Left renal pelvis (tissue), 4 donors: ENCODE data around the gene ZNF607. TPM values are rescaled to one million over a fixed set of nuclear protein-coding genes. Genes with fewer than 3 reads are reported as not detected.
"Not testable (repeated sequence)": the region's sequence is repeated elsewhere in the genome, so short reads cannot be mapped to it uniquely, and the experiment has no call there.

Experiments used
- DNase-seq, 4 donors: peaks; one replicate each; pipeline ENCODE4 v3.0.0-alpha.2; 2013; ENCODE audit warnings: low read depth in 4 of 4, low spot score in 3 of 4
- polyA plus RNA-seq, 4 donors: library from polyadenylated mRNA; unstranded; fragments of 120-200 nt; gene quantifications; one replicate each; pipeline ENCODE4 v1.2.1, GENCODE V29; 2013; ENCODE audit not compliant: insufficient read length in 4 of 4

The ZNF607 gene
- 10 to 100 TPM in 3 of 4 donors, 1 to 10 TPM in 1; 8.7 to 14.3 (median 12.2) TPM for polyA plus RNA-seq

DNA sequence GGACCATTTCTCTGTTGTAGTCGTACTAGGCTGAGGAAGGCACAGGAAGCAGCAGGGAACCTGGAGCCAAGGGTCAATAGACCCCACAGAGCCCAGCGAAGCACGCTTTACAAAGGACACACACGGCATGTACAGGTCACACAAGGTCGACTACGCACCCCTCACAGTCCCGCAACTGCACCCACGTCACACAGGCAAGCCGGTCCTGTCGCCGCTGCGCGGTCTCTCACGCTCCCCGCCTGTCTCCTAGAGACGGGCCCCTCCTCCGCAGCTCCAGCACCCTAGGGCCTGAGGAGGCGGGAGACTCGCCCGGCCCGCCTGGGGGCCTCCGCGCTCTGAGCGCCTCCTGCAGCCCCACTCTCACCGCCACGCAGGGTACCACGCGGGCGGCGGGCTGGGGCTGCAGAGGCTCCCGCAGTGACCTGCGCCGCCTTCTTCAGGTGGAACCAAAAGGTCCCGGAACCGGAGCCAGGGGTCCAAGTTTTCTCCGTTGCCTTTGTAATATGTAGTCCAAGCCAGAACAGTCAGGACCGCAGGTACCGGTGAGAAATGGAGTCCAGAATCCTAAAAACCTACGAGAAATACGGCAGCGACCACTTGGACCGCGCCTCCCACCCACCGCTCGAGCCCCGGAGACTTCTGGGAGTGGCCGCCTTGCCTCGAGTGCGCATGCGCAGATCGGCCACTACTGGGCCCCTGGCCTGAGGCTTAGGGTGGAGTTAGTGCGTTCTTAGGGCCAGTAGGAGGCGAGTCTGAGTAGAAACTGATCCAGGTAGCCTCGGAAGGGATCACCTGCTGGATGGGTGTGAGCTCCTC lies at the start of gene ZNF607:
TSS of gene ZNF607 (minus strand) at position 651 of the 816 bp plus-strand sequence. CDS start 8,143 bp downstream, outside the sequence.
- DNase-seq, result peak; percentile 85 to 89 (median 88)

DNA sequence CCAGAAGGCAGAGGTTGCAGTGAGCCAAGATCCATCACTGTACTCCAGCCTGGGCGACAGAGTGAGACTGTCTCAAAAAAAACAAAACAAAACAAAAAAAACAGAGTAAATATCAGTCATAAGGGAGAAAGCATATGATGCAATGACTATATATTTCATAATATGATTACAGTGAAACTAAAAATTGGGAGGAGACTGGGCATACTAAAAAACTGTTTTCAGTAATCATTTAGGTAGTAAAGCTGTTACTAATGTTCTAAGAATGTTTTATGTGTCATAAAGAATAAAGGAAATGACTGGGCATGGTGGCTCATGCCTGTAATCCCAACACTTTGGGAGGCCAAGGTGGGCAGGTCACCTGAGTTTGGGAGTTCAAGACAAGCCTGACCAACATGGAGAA lies 43.9 kb upstream of the ZNF607 start:
- DNase-seq, result no peak

DNA sequence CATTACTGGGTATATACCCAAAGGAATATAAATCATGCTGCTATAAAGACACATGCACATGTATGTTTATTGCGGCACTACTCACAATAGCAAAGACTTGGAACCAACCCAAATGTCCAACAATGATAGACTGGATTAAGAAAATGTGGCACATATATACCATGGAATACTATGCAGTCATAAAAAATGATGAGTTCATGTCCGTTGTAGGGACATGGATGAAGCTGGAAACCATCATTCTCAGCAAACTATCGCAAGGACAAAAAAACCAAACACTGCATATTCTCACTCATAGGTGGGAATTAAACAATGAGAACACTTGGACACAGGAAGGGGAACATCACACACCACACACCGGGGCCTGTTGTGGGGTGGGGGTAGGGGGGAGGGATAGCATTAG lies 38.1 kb upstream of the ZNF607 start:
- not testable (repeated sequence) for DNase-seq

DNA sequence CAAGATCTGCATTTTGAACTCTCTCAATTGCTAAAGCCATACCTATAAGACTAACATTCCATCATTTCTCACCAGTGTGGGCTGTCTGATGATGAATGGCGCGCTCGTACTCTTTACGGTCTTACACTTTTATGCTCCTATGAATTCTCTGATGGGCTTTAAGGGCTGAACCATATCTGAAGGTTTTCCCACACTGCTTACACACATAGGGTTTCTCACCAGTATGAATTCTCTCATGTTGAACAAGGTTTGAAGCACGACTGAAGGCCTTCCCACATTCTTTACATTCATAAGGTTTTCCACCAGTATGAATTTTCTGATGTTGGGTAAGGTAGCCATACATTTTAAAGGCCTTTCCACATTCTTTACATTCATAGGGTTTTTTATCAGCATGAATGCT lies 18.8 kb upstream of the ZNF607 start:
- no peak for DNase-seq

DNA sequence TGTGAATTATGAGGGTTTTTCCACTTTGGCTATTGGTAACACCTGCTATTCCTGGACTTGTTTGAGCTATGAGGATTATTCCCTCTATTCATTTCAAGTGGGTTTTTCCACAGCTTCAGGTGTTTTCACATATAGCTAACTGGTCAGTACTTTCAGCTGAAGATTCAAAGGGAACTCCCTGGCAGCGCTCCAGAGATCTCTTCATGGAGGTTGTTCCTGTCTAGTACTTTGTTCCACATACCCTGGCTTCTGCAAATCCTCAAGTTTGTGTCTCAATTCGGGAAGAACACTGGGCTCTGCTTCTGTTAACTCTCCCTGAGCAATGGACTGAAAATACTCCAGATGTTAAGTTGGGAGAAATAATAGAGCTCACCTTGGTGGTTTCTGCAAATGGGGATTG lies 5.6 kb upstream of the ZNF607 start:
- DNase-seq, result no peak

DNA sequence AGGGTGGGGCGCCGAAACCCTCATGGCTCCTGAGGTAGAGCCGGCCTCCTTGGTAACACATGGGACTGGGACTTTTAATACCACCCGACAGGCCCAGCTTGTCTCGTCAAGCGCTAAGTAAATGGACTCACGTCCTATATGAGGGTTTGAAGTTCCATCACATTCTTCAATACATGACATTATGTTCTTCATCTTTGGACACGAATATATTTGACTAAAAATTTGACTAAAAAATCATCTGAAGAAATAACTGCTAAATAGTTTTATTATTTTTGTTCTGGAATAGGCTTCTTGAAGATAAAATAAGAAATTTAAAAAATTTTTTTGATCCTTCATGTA lies 335 bp upstream of the ZNF607 start:
- DNase-seq, result no peak

DNA sequence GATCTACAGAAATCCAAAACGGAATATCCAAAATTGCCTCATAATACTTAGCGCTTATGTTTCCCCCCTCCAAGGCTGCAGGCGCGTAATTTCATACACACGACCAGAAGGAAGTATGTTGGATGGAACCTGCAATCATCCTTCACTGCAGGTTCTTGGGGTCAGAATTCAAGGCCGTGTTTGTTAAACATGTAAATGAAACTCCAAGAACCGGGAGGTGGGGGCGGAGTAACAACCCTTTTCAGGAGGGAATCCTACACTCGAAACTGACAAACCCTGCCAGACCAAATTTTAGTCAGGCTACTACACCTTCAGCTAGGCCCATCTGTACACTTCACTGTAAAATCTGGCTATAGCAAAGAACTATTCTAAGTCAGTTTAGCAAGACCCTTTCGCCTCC lies 1.3 kb downstream of the ZNF607 start:
- no peak for DNase-seq

DNA sequence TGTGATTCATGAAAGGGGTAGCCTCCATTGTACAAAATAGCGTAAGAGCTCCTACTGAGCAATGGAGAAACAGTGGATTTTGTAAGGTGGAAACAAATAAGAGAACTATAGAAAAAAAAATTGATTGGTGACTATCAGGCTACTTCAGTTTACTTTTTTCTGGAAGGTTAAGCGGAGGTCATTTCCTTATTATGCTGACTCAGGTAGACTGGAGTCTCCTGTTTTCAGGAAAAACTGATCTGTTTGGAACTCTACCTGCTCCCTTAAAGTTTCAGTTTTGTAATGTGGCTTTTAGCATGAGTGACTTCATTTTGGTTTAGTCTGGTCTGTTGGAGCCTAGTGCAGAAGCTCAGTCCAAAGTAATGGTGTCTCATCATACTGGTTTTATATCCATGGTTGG lies 3.4 kb downstream of the ZNF607 start:
- no peak for DNase-seq

DNA sequence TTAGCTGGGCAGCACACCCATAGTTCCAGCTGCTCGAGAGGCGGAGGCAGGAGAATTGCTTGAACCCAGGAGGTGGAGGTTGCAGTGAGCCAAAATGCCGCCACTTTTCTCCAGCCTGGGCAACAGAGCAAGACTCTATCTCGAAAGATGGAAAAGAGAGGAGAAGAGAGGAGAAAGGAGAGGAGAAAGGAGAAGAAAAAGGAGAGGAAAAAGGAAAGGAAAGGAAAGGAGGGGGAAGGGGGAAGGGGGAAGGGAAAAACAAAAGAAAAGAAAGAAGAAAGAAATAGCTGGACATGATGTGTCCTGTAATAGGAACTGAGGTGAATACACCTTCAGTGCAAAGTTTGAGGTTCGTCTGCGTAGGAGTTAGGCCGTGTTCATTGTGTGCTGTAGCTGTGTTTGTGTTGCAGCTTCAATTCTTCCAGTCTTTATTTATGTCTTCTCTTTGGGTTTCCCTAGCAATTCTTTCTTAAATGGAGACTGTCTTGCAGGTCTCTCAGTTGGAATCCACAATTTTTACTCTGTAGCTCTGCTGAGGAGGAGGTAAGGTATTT lies 13.4 kb downstream of the ZNF607 start:
- DNase-seq, result no peak

DNA sequence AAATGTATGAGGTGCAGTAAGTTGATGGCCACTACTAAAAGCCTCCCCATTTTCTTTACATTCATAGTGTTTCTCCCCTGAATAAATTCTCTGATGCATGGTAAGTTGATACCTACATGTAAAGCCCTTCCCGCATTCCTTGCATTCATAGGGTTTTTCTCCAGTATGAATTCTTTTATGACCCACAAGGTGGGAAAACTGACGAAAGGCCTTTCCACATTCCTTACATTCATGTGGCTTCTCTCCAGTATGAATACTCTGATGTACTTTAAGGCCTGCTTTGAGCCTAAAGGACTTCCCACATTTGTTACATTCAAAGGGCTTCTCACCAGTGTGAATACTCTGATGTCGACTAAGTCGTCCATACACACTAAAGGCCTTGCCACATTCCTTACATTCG lies 20.5 kb downstream of the ZNF607 start:
- no peak for DNase-seq

DNA sequence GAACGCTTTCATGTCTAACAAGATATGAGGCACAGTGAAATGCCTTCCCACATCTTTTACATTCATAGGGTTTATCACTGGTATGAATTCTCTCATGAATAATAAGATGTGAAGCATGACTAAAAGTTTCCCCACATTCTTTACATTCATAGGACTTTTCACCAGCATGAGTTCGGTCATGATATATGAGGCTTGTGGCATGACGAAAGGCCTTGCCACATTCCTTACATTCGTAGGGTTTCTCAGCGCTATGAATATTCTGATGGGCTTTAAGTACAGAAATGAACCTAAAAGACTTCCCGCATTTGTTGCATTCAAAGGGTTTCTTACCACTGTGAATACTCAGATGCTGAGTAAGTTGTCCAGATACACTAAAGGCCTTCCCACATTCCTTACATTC lies 21.3 kb downstream of the ZNF607 start:
- no peak for DNase-seq

DNA sequence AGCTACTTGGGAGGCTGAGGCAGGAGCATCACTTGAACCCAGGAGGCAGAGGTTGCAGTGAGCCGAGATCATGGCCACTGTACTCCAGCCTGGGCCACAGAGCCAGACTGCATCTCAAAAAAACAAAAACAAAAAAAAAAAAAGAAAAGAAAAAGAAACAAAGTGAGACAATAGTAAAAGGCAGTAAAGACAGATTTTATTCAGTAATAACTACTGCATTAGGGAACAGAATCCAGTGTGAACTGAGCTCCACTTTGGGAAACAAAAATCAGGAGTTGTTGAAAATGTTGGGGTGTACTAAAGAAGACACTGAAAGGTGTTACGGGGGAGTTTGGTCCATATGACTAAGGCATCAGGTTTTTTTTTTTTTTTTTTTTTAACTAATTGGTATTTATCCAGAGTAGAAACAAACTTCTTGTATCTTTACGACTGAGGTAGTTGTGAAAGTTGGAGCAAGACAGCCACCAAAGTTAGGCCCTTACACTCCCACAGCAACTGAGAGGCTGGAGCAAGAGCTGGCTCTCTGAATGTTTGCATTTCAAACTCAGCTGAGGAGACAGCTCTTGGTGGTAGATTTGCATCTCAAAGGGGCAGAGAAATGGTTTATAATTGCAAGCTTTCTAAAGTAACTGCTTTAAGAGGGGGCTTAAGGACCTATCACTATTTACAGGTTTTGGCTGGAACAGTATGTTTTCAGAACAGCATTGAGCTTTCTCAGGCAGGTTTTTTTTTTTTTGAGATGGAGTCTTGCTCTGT lies 24.2 kb downstream of the ZNF607 start:
- DNase-seq, result no peak

DNA sequence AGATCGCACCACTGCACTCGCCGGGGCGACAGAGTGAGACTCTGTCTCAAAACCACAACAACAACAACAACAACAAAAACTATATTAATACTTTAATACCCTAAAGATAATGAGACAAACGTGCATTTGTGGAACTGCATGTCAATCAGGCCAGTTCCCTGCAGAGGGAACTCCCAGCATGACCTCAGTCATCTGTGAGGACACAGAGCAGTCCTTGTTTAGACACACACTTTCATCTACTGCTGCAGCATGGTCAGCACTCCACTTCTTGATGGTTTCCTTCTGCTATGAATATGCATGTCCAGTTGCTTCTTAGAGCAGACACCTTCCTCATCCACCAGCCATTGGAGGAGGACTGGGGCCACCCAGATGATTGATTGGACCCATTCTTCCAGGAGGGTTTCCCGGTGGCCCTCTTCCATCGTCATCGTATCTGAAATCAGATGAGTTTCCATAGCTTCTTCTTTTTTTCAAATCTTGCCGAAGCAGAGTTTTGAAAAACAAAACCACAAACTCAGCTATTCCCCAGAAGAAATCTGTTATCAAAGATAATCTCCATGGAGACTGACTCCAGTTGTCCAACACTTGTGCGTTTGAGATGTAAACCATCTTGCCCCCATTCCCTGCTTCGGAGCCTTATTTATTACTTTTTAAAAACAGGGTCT lies 26.5 kb downstream of the ZNF607 start:
- DNase-seq, result no peak

DNA sequence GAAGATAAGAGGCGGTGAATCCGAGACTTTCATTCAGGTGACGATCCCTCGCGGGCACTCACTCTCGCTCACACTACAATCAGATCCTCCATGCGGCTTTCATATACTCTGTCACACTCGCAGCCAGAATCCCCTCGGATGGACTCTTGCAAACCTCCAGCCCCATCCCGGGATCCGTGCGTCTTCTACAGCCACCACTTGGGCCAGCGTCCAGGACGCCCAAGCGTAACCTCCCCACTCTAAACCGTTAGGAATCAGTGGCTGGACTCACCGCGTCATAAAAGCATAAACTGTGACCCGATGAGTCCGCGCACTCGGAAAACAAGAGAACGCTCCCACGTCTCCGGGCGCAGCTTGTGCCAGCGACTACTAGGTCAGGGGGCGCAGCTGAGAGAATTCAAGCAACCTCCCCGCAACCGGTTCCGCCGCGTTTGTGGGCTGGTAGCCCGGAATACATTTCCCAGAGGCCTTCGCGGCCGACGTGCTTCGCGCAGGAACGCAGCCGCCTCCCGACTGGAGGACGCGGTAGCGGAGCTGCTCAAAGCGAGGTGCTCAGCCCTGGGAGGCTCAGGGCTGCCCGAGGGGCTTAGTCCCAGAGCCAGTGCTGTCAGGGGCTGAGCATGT lies 27.6 kb downstream of the ZNF607 start:
- DNase-seq, result peak; percentile 68 to 78 (median 72)

DNA sequence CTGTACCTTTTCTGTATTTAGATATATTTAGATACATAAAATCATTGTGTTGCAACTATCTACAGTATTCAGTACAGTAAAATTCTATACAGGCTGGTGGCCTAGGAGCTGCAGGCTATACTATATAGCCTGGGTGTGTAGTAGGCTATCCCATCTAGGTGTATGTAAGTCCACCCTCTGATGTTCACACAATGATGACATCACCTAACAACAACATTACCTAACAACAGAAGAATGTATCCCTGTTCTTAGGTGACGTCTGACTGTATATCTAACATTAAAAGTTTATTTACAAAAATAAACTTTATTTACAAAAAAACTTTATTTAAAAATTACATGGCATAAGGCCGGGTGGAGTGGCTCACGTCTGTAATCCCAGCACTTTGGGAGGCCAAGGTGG lies 36.0 kb downstream of the ZNF607 start:
- DNase-seq, result no peak

DNA sequence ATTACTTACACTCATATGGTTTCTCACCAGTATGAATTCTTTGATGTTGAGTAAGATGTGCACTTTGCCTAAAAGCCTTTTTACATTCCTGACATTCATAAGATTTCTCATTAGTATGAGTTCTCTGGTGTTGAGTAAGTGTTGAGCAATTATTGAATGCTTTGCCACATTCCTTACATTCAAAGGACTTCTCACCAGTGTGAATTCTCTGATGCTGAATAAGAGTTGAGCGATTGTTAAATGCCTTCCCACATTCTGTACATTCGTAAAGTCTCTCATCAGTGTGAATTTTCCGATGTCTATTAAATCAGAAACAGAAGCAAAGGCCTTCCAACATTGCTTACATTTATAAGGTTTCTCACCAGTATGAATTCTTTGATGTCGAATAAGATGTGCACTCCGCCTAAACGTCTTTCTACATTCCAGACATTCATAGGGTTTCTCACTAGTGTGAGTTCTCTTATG lies 50.1 kb downstream of the ZNF607 start:
- no peak for DNase-seq

DNA sequence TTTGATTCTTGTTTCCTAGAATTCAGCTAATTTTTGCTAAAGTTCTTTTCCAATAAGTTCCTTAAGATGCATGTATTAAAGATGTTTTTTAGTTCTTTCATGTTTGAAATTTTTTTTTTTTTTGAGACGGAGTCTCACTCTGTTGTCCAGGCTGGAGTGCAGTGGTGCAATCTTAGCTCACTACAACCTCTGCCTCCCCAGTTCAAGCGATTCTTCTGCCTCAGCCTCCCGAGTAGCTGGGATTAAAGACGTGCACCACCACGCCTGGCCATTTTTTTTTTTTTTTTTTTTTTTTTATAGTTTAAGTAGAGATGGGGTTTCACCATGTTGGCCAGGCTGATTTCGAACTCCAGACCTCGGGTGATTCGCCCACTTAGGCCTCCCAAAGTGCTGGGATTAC lies 62.4 kb downstream of the ZNF607 start:
- not testable (repeated sequence) for DNase-seq

DNA sequence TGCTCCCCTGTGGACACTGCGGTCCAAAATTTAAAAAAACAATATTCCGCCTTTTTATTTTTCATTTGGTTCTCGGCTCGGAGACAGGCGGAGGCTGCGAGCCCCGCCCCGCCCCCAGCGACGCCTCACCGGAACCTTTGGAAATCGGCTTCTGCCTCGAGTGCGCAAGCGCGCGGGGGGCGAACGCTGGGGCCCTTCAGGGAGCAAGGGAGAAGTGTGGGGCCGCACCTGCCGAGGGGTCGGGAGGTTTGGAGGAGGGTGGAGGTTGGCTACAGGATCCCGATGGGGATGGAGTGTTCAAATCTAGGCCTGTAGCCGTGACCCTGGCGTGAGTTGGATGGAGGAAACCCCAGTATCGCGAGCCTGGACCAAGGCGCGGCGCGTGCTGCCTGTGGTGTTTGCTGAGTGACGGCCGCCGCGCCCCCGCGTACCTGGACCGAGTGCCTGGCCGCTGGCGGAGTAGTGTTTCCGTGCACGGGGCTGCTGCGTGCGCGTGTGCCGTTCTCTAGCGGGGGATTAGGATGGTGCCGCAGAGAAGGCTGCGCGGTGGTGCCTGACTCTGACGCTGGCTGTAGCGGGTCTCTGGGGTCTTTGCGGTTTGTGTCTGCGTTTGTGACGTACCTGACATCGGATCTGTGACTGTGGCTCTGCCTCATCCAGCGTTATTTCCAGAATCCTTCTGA lies 63.7 kb downstream of the ZNF607 start:
- peak; percentile 73 to 82 (median 76) for DNase-seq

DNA sequence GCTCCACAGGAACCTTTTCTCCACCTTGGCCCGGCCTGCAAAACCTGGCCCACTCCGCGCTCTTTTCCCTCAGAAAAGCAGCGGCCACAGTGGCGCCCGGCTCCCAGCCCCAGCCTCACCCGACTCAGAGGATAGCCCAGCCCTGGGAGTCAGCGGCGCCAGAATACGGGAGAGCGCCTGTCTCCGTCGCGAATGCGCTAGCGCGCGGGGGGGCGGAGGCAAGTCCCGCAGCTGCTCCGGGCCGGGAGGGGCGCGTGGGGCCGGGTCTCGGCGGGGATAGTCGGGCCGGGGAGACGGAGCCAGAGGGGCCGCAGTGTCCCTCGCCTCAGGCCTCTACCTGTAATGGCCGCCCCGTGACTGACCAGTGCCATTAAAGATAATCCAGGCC lies 64.3 kb downstream of the ZNF607 start, which contains the start of gene ZFP30:
TSS of gene ZFP30 (minus strand) at position 165 of the 388 bp plus-strand sequence. CDS start 7,643 bp downstream, outside the sequence.
- peak; percentile 37 to 82 (median 68) for DNase-seq
